Sigmoid colon (tissue), 7 donors: ENCODE data around the gene HNRNPC. TPM values are rescaled to one million over a fixed set of nuclear protein-coding genes. Genes with fewer than 3 reads are reported as not detected.
"Not testable (repeated sequence)": the region's sequence is repeated elsewhere in the genome, so short reads cannot be mapped to it uniquely, and the experiment has no call there.

ENCODE experiments used
- DNase-seq: peaks from one replicate; pipeline ENCODE4 v3.0.0-alpha.2; 2019
- H3K27ac ChIP-seq, 4 donors: fragments of 200-600 bp; sonication (generic); one replicate each; pipeline ENCODE4 v1.5.1; 2016 to 2019; ENCODE audit warnings: mild to moderate bottlenecking in 1 of 4
- H3K27me3 ChIP-seq, 3 donors: fragments of 200-600 bp; sonication (generic); one replicate each; pipeline ENCODE4 v1.5.1; 2019; ENCODE audit warnings: mild to moderate bottlenecking in 1 of 3
- H3K36me3 ChIP-seq, 4 donors: fragments of 200-600 bp; sonication (generic); one replicate each; pipeline ENCODE4 v1.5.1; 2016 to 2019
- H3K4me1 ChIP-seq, 4 donors: fragments of 200-600 bp; sonication (generic); one replicate each; pipeline ENCODE4 v1.5.1; 2017 to 2019
- H3K4me3 ChIP-seq, 4 donors: fragments of 200-600 bp; sonication (generic); one replicate each; pipeline ENCODE4 v1.5.1; 2017 to 2019; ENCODE audit warnings: mild to moderate bottlenecking in 2 of 4, moderate library complexity in 1 of 4
- H3K9me3 ChIP-seq, 4 donors: fragments of 200-600 bp in 3 of 4; sonication (generic) in 3 of 4; one replicate each; pipeline versions ENCODE4 v1.5.1 to v1.6.1; 2013 to 2019
- EP300 ChIP-seq, 4 donors: sonication (generic); formaldehyde crosslinking; IDR thresholded peaks; one replicate each; pipeline ENCODE4 v1.6.1; 2017; ENCODE audit warnings: antibody characterized with exemption in 4 of 4
- POLR2A ChIP-seq, 2 donors: fragments of 450-650 bp; IDR thresholded peaks; one replicate each; pipeline ENCODE4 v1.6.1; 2016; ENCODE audit warnings: antibody characterized with exemption in 2 of 2, mild to moderate bottlenecking in 2 of 2, moderate library complexity in 2 of 2
- POLR2AphosphoS5 ChIP-seq, 4 donors: sonication (generic); formaldehyde crosslinking; IDR thresholded peaks; one replicate each; pipeline ENCODE4 v1.6.1; 2017; ENCODE audit warnings: antibody characterized with exemption in 4 of 4
- WGBS, 2 donors: extraction: QIAGEN DNeasy Blood & Tissue Kit; methylation state at CpG; one replicate each; pipeline ENCODE4 v1.1.7; 2013; 5-methylcytosine and 5-hydroxymethylcytosine counted together
- intact Hi-C: fragments of 100-400 bp; cut with DNase I; formaldehyde crosslinking; loops from one replicate; pipeline ENCODE4 v1.15.1; 2023
- polyA plus RNA-seq, 3 donors: library from polyadenylated mRNA; stranded (reverse); fragments of 200-250 nt; gene quantifications; one replicate each; pipeline ENCODE4 v1.2.3, GENCODE V29; 2013
- total RNA-seq, 4 donors: library from RNA; depleted of rRNA; stranded (reverse); fragments of >200 nt; gene quantifications; one replicate each; pipeline ENCODE4 v1.1.0, GENCODE V29; 2016
- TF ChIP-seq, protein P1 (sequence below), 4 experiments: fragments of 450-650 bp in 3 of 4; fragments of 200-600 bp in 1 of 4; IDR thresholded peaks; one replicate each; pipeline ENCODE4 v1.5.1; 2016 to 2019; ENCODE audit warnings: antibody characterized with exemption in 4 of 4, mild to moderate bottlenecking in 3 of 4, moderate library complexity in 2 of 4
- donor health status: healthy with polysubstance abuse.
- donor health status: Bipolar disorder and iron deficiency.
- donor health status: healthy.

HNRNPC gene
- total and polyA plus RNA-seq, 7 donors = 365 to 645 (median 419) TPM

DNA sequence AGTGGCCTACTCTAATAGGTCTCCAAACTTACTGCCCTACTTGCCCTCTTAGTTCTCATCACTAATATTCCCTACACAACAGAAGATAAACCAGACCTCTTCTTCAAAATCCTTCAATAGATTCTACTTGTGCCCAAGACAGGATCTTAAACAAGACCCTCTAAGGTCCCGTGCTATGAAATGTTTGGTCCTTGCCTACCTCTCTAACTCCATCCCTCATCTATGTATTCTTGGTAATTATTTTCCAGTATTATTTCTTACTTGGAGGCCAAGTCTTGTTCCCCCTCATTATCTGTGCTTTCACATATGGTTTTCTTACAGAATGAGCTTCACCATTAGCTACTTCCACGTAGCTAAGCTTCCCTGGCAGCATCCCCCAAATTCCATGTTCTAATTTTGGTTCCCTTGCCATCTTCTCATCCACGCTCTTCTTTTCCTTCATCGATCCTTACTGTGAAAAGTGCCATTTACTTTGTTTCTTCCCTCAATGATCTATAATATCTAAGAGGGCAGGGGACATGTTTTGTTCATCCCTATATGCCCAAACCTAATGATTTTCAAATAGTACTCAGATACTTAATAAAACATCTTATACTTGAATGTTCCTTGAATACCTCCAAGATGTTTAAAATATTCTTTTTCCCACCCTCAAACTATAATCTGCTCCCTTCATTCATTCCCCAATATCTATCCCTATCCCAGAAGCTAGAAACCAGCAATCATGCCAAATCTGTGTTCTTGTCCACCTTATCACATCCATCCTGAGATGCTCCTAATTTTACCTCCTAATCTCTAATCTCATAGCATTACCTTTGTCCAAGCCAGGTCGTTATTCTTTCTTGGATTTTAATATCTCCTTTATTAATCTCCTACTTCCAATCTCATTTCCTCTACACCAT lies 10.1 kb downstream of the HNRNPC start:
- DNase-seq = no peak
- Histone ChIP-seq H3K36me3 (peaks cover 0 to 84% (median 8%) of the 10 kb centered on the region in 4 donors), H3K27me3 (no peaks in the 10 kb centered on the region), H3K9me3 (no peaks in the 10 kb centered on the region), H3K4me1 (peaks cover 0 to 85% (median 74%) of the 10 kb centered on the region in 4 donors), H3K27ac (no peak overlapping the region), H3K4me3 (no peak overlapping the region)
- intact Hi-C loops = no loop called here
- WGBS, 2 donors = 87 to 89% methylated on average over 5 of the region's 5 CpGs
- TF ChIP-seq EP300 (IDR thresholded peaks at IDR 0.05) (no peak), POLR2A (IDR thresholded peaks at IDR 0.05) (no peak), POLR2AphosphoS5 (IDR thresholded peaks at IDR 0.05) (no peak)
- TF ChIP-seq, protein P1, sequence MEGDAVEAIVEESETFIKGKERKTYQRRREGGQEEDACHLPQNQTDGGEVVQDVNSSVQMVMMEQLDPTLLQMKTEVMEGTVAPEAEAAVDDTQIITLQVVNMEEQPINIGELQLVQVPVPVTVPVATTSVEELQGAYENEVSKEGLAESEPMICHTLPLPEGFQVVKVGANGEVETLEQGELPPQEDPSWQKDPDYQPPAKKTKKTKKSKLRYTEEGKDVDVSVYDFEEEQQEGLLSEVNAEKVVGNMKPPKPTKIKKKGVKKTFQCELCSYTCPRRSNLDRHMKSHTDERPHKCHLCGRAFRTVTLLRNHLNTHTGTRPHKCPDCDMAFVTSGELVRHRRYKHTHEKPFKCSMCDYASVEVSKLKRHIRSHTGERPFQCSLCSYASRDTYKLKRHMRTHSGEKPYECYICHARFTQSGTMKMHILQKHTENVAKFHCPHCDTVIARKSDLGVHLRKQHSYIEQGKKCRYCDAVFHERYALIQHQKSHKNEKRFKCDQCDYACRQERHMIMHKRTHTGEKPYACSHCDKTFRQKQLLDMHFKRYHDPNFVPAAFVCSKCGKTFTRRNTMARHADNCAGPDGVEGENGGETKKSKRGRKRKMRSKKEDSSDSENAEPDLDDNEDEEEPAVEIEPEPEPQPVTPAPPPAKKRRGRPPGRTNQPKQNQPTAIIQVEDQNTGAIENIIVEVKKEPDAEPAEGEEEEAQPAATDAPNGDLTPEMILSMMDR (IDR thresholded peaks at IDR 0.05) = no peak

DNA sequence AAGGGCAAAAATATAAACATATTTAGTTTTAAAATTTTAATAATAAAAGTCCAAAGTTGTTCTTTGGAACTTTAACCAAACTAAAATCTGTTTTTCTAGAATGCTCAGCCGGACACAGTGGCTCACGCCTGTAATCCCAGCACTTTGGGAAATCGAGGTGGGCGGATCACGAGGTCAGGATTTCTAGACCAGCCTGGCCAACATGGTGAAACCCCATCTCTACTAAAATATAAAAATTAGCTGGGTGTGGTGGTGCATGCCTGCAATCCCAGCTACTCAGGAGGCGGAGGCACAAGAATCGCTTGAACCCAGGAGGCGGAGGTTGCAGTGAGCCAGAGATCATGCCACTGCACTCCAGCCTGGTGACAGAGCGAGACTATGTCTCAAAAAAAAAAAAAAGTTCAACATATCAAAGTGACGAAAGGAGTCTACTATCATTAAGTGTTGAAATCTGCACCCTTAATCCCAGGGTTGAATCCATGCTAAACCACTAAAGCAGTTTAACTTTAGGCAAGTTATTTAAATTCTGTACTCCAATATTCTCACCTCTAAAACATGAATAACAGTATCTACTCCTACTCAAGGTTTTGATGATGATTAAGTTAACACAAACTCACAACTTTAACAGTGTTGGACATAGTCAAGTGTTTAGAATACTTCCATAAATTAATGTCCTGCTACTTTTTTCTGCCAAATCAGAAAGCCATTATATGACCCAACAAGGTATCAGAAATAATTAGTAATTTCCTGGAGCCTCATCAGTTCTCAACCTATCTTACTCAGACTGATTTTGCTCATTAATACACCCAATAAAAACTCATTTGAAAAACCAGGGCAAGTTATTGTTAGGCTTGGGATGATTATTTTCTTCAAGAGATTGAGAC lies 11.0 kb downstream of the HNRNPC start:
- no peak for DNase-seq
- TF ChIP-seq POLR2A (IDR thresholded peaks at IDR 0.05) (no peak), EP300 (IDR thresholded peaks at IDR 0.05) (no peak), POLR2AphosphoS5 (IDR thresholded peaks at IDR 0.05) (no peak)
- TF ChIP-seq, protein P1 (IDR thresholded peaks at IDR 0.05) = no peak
- Histone ChIP-seq H3K36me3 (peaks cover 0 to 82% (median 8%) of the 10 kb centered on the region in 4 donors), H3K4me3 (no peak overlapping the region), H3K4me1 (peaks cover 0 to 76% (median 65%) of the 10 kb centered on the region in 4 donors), H3K9me3 (no peaks in the 10 kb centered on the region), H3K27ac (no peak overlapping the region), H3K27me3 (no peaks in the 10 kb centered on the region)
- intact Hi-C loops = no loop called here
- 80 to 85% methylated on average over 10 of the region's 10 CpGs for WGBS, 2 donors

DNA sequence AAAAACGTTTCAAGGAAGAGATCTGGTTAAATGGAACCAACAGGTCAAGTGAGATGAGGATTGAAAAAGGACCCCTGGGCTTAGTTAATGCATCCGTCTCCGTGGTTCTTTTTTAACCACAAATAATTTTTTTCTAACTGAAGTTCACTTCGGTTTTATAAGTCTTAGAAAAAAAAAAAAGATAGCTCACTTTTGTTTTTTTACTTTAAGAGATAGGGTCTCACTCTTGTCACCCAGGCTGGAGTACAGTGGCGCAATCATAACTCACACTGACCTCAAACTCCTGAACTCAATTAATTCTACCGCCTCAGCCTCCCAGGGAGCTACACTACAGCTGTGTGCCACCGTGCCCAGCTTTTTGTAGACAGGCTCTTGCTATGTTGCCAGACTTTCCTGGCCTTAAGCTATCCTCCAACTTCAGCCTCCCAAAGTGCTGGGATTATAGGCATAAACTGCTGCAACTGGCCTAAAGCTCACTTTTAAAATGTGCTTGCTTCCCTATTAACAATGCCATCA lies 11.8 kb downstream of the HNRNPC start:
- Histone ChIP-seq H3K27me3 (no peaks in the 10 kb centered on the region), H3K9me3 (no peaks in the 10 kb centered on the region), H3K36me3 (peaks cover 0 to 83% (median 5%) of the 10 kb centered on the region in 4 donors), H3K27ac (no peak overlapping the region), H3K4me1 (peaks cover 0 to 68% (median 58%) of the 10 kb centered on the region in 4 donors), H3K4me3 (no peak overlapping the region)
- no peak for DNase-seq
- intact Hi-C loops = no loop called here
- TF ChIP-seq POLR2AphosphoS5 (IDR thresholded peaks at IDR 0.05) (peak in 1 of 4 donors; percentile 8), EP300 (IDR thresholded peaks at IDR 0.05) (no peak)
- 42 to 51% methylated on average over 7 of the region's 7 CpGs for WGBS, 2 donors

DNA sequence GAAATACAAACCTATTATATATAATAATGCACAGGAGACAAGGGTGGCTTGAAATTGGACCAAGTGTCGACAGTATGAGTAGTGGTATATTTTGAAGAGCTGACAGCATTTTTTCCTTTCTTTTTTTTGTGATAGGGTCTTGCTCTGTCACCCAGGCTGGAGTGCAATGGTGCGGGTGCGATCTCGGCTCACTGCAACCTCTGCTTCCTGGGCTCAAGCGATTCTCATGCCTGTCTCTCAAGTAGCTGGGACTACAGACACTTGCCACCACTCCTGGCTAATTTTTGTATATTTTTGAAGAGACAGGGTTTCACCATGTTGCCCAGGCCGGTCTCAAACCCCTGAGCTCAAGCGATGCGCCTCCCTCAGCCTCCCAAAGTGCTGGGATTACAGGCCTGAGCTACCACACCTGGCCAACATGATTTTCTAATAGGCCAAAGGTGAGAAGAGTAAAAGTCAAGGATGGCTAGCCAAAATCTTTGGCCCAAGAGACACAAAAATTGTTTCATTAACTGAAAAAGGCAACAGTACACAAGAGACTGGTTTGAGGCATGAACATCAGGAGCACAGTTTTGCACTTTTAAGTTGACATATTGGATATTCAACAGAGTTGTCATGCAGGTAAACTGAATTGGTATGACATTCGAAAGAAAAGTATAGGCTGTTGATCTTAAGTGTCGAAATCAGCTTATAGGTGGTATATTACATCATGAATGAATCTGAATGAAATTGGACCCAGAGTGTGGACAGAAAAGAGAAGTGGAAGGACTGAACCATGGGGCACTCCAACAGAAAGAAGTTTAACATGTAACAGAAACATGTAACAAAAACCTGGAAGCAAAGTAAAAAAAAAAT lies 12.5 kb downstream of the HNRNPC start:
- no peaks in the 10 kb centered on the region for H3K27me3 ChIP-seq
- intact Hi-C loops = no loop called here
- no peak for DNase-seq
- TF ChIP-seq POLR2AphosphoS5 (IDR thresholded peaks at IDR 0.05) = no peak
- no peak for TF ChIP-seq POLR2A (IDR thresholded peaks at IDR 0.05)
- TF ChIP-seq, protein P1 (IDR thresholded peaks at IDR 0.05) = no peak
- TF ChIP-seq EP300 (IDR thresholded peaks at IDR 0.05) = no peak
- H3K27ac ChIP-seq = no peak overlapping the region
- H3K4me3 ChIP-seq = no peak overlapping the region
- H3K36me3 ChIP-seq = peaks cover 0 to 79% (median under 1%) of the 10 kb centered on the region in 4 donors
- WGBS, 2 donors = 90% methylated on average over 10 of the region's 10 CpGs
- peaks cover 0 to 65% (median 51%) of the 10 kb centered on the region in 4 donors for H3K4me1 ChIP-seq
- H3K9me3 ChIP-seq = no peaks in the 10 kb centered on the region

DNA sequence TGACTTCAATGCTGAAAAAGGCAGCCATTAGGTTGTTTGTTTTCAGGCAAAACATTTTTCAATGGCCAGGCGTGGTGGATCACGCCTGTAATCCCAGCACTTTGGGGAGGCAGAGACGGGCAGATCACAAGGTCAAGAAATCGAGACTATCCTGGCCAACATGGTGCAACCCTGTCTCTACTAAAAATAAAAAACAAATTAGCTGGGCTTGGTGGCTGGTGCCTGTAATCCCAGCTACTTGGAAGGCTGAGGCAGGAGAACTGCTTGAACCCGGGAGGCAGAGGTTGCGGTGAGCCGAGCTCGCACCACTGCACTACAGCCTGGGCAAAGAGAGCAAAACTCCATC lies 13.2 kb downstream of the HNRNPC start:
- Histone ChIP-seq H3K4me1 (peaks cover 0 to 63% (median 45%) of the 10 kb centered on the region in 4 donors), H3K36me3 (peaks cover 0 to 78% (median 0%) of the 10 kb centered on the region in 4 donors), H3K27ac (peak overlapping the region in 1 of 4 donors; percentile 9)
- DNase-seq, H3K9me3 ChIP-seq, intact Hi-C loops, H3K27me3 ChIP-seq, H3K4me3 ChIP-seq: not testable (repeated sequence)
- 78 to 83% methylated on average over 8 of the region's 8 CpGs for WGBS, 2 donors
